NCI-H526 treated with DMSO at 0.1 percent for 48 hours (cell line): ENCODE data around the gene ADAM15.

Experiments used
- DNase-seq: peaks from one replicate; lab custom pipeline; 2025; lab: John Stamatoyannopoulos, UW

Gene ADAM15

GRCh38 chr1:155086856-155087535 lies 35.9 kb downstream of the ADAM15 start:
- DNase-seq, result no peak

GRCh38 chr1:155091071-155092051 lies 40.2 kb downstream of the ADAM15 start:
- DNase-seq, result peak; percentile 83

- no peak for DNase-seq
Observed at GRCh38 chr1:155092131-155092530, 41.0 kb downstream of the ADAM15 start.

- no peak for DNase-seq
Observed at GRCh38 chr1:155092641-155093040, 41.5 kb downstream of the ADAM15 start.

GRCh38 chr1:155093911-155094621 lies 43.0 kb downstream of the ADAM15 start:
- peak; percentile 85 for DNase-seq

- no peak for DNase-seq
Observed at GRCh38 chr1:155094622-155094948, 43.5 kb downstream of the ADAM15 start.

- no peak for DNase-seq
Observed at GRCh38 chr1:155099331-155099730, 48.2 kb downstream of the ADAM15 start.

GRCh38 chr1:155103325-155103724 lies 52.2 kb downstream of the ADAM15 start:
- DNase-seq, result no peak

- no peak for DNase-seq
Observed at GRCh38 chr1:155104605-155105534, 53.8 kb downstream of the ADAM15 start.

GRCh38 chr1:155105604-155106011 lies 54.5 kb downstream of the ADAM15 start:
- no peak for DNase-seq

- no peak for DNase-seq
Observed at GRCh38 chr1:155106862-155107261, 55.7 kb downstream of the ADAM15 start.

GRCh38 chr1:155107309-155108264 lies 56.5 kb downstream of the ADAM15 start:
- no peak for DNase-seq

GRCh38 chr1:155108296-155108695 lies 57.2 kb downstream of the ADAM15 start:
- no peak for DNase-seq

- DNase-seq, result no peak
Observed at GRCh38 chr1:155110381-155110780, 59.3 kb downstream of the ADAM15 start.

GRCh38 chr1:155110826-155111225 lies 59.7 kb downstream of the ADAM15 start:
- no peak for DNase-seq
